Glutamatergic neuron (in vitro differentiated cells): Measurements from ENCODE around the gene TTC28. TPM values are rescaled to one million over a fixed set of nuclear protein-coding genes. Genes with fewer than 3 reads are reported as not detected.
"Not testable (repeated sequence)": the region's sequence is repeated elsewhere in the genome, so short reads cannot be mapped to it uniquely, and the experiment has no call there.

ENCODE experiments used
- DNase-seq: peaks from one replicate; pipeline ENCODE4 v3.0.0; 2022
- H3K27ac Mint-ChIP-seq: one replicate; pipeline ENCODE4 v1.8.0; 2020; ENCODE audit warnings: mild to moderate bottlenecking, mixed read lengths, inconsistent platforms; ENCODE audit not compliant: unreplicated experiment
- H3K27me3 Mint-ChIP-seq: one replicate; pipeline ENCODE4 v1.8.0; 2020; ENCODE audit warnings: mild to moderate bottlenecking, moderate library complexity, mixed read lengths, inconsistent platforms; ENCODE audit not compliant: unreplicated experiment
- H3K36me3 Mint-ChIP-seq: one replicate; pipeline ENCODE4 v1.8.0; 2020; ENCODE audit warnings: mild to moderate bottlenecking, mixed read lengths, inconsistent platforms; ENCODE audit not compliant: unreplicated experiment
- H3K4me1 Mint-ChIP-seq: one replicate; pipeline ENCODE4 v1.8.0; 2020; ENCODE audit warnings: mild to moderate bottlenecking, low read depth, mixed read lengths, inconsistent platforms; ENCODE audit not compliant: unreplicated experiment
- H3K4me3 Mint-ChIP-seq: one replicate; pipeline ENCODE4 v1.8.0; 2020; ENCODE audit warnings: mild to moderate bottlenecking, mixed read lengths, inconsistent platforms; ENCODE audit not compliant: unreplicated experiment
- H3K9me3 Mint-ChIP-seq: one replicate; pipeline ENCODE4 v1.8.0; 2020; ENCODE audit warnings: mild to moderate bottlenecking, moderate library complexity, mixed read lengths, inconsistent platforms; ENCODE audit not compliant: unreplicated experiment
- CTCF ChIP-seq: fragments of 200-600 bp; sonication (generic); IDR thresholded peaks from one replicate; pipeline ENCODE4 v1.5.0; 2021; ENCODE audit not compliant: partially characterized antibody, unreplicated experiment
- total RNA-seq: library from RNA; stranded (reverse); fragmentation: NEBNext Ultra II Directional; extraction: Animal tissue kit (Norgen Biotek cat#: 25700); gene quantifications from one replicate; pipeline ENCODE4 v1.2.1, GENCODE V29; 2021; ENCODE audit not compliant: unreplicated experiment

TTC28 gene
- total RNA-seq, 1 donor from 2014 or later, result 55.6 TPM

GRCh38 chr22:28466399-28466798 is 213.2 kb downstream of the TTC28 start:
- peaks cover 1% of the 10 kb centered on the region for H3K27me3 Mint-ChIP-seq
- H3K4me3 Mint-ChIP-seq, result no peak overlapping the region
- no peaks in the 10 kb centered on the region for H3K36me3 Mint-ChIP-seq
- no peaks in the 10 kb centered on the region for H3K9me3 Mint-ChIP-seq
- no peaks in the 10 kb centered on the region for H3K4me1 Mint-ChIP-seq
- no peak for TF ChIP-seq CTCF
- no peak overlapping the region for H3K27ac Mint-ChIP-seq
- DNase-seq, result no peak

- no peaks in the 10 kb centered on the region for H3K36me3 Mint-ChIP-seq
- H3K4me1 Mint-ChIP-seq, result no peaks in the 10 kb centered on the region
- no peak overlapping the region for H3K4me3 Mint-ChIP-seq
- peaks cover 1% of the 10 kb centered on the region for H3K27me3 Mint-ChIP-seq
- H3K27ac Mint-ChIP-seq, result no peak overlapping the region
- no peak for TF ChIP-seq CTCF
- H3K9me3 Mint-ChIP-seq, result no peaks in the 10 kb centered on the region
- no peak for DNase-seq
Observed at GRCh38 chr22:28465841-28466240, 213.8 kb downstream of the TTC28 start.

GRCh38 chr22:28464127-28464526 is 215.5 kb downstream of the TTC28 start:
- no peak for TF ChIP-seq CTCF
- Mint-ChIP-seq H3K36me3 (no peaks in the 10 kb centered on the region), H3K27me3 (peaks cover 1% of the 10 kb centered on the region), H3K9me3 (no peaks in the 10 kb centered on the region), H3K4me1 (no peaks in the 10 kb centered on the region), H3K27ac (no peak overlapping the region), H3K4me3 (no peak overlapping the region)
- DNase-seq, result no peak

GRCh38 chr22:28463408-28463807 is 216.2 kb downstream of the TTC28 start:
- H3K27ac Mint-ChIP-seq, DNase-seq, H3K27me3 Mint-ChIP-seq, H3K4me1 Mint-ChIP-seq, H3K4me3 Mint-ChIP-seq, H3K9me3 Mint-ChIP-seq, H3K36me3 Mint-ChIP-seq: not testable (repeated sequence)

GRCh38 chr22:28462901-28463300 is 216.7 kb downstream of the TTC28 start:
- H3K4me3 Mint-ChIP-seq, result no peak overlapping the region
- no peaks in the 10 kb centered on the region for H3K9me3 Mint-ChIP-seq
- no peaks in the 10 kb centered on the region for H3K27me3 Mint-ChIP-seq
- no peak overlapping the region for H3K27ac Mint-ChIP-seq
- TF ChIP-seq CTCF, result no peak
- H3K4me1 Mint-ChIP-seq, result no peaks in the 10 kb centered on the region
- no peaks in the 10 kb centered on the region for H3K36me3 Mint-ChIP-seq
- no peak for DNase-seq

- H3K36me3 Mint-ChIP-seq, result no peaks in the 10 kb centered on the region
- no peaks in the 10 kb centered on the region for H3K27me3 Mint-ChIP-seq
- no peak overlapping the region for H3K27ac Mint-ChIP-seq
- H3K4me3 Mint-ChIP-seq, result no peak overlapping the region
- H3K9me3 Mint-ChIP-seq, result no peaks in the 10 kb centered on the region
- no peak for DNase-seq
- H3K4me1 Mint-ChIP-seq, result no peaks in the 10 kb centered on the region
- TF ChIP-seq CTCF, result no peak
Observed at GRCh38 chr22:28462041-28462440, 217.6 kb downstream of the TTC28 start.
